GM10847 (cell line): ENCODE data around the gene CNGB1.

Source experiments
- POLR2A ChIP-seq: IDR thresholded peaks from 2 replicates; pipeline ENCODE4 v1.6.1; 2011; ENCODE audit not compliant: insufficient read length; ENCODE audit errors: extremely low read depth

The CNGB1 gene

DNA sequence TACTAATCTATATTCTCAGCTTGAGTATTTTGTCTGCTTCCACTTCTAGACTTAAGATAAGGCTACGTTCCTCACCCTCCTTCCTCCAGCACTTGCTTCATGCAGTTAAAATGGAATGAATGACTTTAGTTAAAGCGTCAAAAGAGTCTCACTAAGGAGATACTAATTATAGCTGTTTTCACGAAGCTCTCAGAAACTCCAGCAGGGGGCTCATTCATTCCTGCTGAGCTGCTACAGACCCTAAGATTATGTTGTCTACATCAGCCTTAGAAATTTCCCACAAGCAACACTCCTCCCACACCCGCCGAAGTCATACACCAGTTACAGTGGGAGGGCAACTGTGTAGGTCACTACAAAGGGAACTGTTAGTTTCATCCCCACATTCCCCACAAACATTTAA, 111.6 kb downstream of the CNGB1 start:
- no peak for TF ChIP-seq POLR2A

DNA sequence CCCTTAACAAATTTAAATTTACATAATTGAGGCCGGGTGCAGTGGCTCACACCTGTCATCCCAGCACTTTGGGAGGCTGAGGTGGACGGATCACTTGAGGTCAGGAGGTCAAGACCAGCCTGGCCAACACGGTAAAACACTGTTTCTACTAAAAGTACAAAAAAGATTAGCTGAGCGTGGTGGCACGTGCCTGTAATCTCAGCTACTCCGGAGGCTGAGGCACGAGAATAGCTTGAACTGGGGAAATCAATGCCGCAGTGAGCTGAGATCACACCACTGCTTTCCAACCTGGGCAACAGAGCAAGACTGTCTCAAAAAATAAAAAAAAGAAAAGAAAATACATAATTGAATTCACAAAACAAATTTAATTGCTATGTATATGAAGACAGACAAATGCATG, 112.3 kb downstream of the CNGB1 start:
- TF ChIP-seq POLR2A = no peak

DNA sequence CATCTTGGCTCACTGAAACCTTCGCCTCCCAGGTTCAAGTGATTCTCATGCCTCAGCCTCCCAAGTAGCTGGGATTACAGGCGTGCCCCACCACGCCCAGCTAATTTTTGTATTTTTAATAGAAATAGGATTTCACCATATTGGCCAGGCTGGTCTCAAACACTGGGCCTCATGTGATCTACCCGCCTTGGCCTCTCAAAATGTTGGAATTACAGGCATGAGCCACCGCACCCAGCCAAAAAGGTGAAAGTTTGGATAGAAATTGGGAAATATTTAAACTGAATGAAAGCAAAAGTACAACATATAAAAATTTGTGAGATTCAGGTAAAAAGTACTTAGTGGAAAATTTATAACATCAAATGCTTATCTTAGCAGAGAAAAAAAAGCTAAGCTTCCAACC, 115.7 kb downstream of the CNGB1 start:
- TF ChIP-seq POLR2A = no peak

DNA sequence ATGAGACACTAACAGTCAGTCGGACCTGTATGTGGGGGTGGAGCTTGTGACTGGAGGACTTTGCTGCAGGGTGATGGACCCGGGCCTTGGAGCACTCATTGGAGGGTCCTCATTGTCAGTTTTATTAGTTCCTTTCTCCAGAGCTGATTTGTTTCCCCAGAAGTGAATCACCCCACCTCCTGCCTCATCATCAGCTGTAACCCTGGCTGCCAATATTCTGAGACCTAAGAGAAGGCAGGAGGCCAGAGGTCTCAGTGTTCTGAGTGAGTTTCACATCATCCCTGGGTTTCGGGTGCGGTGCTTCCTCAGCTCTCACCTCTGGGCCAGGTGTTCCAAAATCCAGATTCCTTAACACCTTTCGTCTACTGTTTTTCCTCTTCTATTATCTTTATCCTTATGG, 118.7 kb downstream of the CNGB1 start:
- TF ChIP-seq POLR2A = no peak

DNA sequence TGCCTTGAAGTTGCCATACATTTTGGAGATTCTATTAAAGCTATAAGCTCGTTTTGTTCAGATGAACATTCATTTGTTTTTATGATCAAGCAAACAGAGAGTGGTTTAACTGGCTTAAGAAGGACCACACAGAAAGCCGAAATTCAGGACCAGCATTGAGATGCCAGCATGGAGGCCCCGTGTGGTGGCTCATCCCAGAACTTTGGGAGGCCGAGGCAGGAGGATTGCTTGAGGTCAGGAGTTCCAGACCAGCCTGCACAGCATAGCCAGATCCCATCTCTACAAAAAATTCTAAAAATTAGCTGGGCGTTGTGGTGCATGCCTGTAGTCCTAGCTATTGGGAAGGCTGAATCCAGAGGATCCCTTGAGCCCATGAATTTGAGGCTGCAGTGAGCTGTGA, 122.7 kb downstream of the CNGB1 start:
- TF ChIP-seq POLR2A = no peak

DNA sequence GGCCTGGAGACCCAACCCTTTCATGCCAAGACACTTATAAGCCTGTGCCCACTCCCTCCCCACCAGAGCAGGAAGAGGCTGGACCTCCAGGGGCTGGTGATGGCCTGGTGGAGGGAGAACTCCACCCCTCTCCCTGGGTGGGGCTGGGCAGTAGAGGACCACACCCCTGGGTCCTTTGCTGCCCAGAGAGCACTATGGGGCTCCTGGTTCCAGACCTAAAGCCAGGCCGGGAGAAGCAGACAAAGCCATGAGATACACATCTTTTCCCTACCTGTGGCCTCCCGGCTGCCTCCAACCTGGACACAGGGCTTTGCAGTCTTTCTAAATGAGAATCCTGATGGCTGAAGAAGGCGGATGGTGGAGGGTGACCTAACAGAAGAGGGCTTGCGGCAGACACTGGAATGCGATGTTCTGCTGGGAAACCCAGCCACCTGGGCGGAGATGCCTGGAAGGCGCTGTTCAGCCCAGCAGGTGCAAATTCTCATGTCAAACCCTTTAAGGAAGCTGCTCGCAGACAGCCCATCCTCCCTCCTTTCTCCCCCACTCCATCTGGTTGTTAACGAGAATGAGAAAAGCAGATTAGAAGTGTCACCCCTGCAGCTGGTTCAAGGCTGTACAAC, 124.7 kb downstream of the CNGB1 start:
- TF ChIP-seq POLR2A = no peak

DNA sequence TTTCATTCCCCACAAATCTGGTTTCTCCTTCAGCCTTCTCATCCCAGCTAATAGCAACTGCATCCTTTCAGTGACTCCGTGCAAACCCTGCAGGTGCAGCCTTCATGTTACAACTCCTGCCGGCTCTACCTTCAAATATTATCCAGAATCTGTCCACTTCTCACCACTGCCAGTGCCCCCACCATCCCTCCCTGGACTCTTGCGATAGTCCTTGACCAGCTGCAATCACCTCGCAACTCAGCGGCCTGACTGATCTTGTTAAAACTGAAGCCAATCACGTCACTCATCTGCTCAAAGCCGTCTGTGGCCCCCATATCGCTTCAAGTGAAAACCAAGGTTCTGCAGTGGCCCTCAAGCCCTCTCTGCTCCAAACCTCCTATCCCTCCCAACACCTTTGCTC, 125.8 kb downstream of the CNGB1 start:
- no peak for TF ChIP-seq POLR2A

DNA sequence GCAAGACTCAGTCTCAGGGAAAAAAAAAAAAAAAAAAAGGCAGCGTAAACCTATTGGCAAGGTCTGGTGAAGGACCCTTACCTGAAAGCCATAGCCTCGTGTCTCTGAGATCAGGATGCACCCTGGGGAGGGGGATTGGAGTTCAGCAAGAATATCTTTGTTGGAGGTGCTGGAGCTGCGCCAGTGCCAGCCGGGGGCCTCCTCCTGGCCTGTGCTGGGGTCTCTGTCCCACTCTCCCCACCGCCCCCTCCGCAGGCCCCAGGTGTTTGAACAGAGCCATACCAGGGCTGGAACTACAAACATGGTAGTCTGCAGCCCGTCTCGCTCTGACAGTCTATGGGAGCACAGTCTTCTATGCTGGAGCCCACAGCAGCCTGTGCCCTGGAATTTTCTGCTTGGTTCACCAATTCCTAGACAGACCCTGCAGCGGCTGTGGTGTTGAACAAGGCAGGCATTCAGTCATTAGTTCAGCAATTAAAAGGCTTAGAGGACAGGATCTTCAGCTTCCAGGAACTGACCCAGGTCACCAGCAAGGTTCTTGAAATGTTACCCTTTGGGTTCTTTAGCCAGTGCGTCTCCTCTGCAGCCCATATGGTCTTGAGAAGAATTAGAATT, 126.4 kb downstream of the CNGB1 start:
- TF ChIP-seq POLR2A = no peak

DNA sequence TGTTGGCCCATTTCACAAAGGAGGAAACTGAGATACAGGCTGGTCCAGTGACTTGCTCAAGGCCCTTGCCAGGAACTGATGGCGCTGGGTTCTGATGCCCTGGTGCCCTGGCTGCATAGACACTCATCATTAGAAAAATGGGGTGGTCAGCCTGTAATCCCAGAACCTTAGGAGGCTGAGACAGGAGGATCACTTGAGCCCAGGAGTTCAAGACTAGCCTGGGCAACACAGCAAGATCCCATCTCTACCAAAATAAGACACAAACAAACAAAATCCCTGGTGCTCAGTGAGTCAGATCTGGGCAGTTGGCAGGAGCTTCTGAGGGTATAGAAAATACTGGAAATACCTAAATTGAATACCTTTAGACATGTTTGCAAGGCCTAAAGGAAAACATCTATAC, 127.5 kb downstream of the CNGB1 start:
- TF ChIP-seq POLR2A = no peak

DNA sequence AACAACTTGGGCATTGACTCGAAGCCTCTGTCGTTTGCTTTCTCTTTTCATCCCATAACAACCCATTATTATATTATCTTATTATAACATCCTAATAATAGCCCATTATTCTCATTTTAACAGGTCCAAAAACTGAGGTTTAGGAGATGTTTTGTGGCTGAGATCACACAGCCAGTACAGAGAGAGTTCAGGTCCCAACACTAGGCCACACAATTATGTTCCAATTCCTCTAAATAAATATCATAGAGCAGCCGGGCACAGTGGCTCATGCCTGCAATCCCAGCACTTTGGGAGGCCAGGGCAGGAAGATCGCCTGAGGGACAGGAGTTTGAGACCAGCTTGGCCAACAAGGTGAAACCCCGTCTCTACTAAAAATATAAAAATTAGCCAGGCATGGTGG, 128.3 kb downstream of the CNGB1 start:
- no peak for TF ChIP-seq POLR2A

DNA sequence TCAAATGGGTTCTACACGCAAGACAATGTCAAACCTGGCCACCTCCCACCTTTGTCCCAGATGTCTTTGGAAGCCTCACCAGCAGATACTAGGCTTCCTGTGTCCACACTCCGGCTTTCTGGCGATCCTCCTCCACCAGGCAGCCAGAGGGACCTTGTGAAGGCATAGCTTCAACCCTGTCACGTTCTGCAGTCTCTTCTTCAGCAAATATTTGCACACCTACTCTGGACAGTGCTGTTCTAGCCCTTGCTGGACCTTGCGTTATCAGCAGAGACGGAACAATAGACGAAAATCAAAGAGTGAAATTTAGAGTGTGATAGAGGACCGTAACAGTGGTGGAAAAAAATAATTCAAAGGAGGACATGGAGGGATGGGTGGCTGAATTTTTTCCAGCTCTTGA, 130.1 kb downstream of the CNGB1 start:
- no peak for TF ChIP-seq POLR2A

DNA sequence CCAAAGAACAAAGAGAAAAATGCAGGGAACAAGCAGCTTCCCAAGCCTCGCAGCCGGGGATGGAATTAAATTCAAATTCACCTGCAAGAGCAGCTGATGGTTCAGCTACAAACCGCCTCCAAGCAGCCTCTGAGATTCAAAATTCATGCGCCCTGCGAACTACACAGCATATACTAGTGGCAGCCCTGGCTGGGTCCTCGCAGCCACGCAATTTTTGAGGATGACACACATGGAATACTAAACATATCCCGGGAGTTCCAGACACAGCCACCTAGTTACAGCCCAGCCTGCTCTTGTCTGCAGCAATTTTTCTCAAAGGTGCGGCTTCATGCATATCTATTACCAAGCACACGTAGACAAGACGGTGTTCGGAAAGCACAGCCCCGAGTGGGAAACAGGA, 132.8 kb downstream of the CNGB1 start:
- TF ChIP-seq POLR2A = no peak

DNA sequence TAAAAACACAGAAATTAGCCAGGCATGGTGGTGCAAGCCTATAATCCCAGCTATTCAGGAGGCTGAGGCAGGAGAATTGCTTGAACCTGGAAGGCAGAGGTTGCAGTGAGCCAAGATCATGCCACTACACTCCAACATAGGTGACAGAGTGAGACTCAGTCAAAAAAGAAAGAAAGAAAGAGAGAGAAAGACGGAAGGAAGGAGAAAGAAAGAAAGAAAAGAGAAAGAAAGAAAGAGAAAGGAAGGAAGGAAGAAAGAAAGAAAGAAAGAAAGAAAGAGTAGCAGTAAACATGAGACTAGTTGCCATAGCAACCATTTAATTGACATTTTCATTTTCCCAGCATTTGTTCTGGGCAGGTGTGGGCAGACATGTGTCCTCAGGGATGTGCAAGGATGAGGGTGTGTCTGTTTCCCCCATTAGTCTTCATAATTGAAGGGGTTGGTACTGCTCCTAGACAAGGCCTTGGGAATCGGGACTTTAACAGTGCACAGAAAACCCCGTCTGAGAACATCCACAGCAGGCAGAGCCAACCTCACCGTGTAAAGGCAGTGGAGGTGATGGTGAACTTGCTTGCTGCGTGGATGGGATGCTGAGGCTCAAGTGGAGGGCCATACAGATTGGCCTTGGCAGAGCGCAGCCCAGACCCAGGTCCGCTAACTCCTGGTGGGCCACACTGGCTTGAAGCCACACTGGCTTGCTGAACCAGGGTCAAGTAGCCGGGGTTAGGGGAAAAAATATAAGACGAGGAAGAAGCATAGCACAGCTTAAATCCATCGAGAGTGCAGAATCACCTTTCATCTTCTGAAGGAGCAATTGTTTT, 133.4 kb downstream of the CNGB1 start:
- no peak for TF ChIP-seq POLR2A

DNA sequence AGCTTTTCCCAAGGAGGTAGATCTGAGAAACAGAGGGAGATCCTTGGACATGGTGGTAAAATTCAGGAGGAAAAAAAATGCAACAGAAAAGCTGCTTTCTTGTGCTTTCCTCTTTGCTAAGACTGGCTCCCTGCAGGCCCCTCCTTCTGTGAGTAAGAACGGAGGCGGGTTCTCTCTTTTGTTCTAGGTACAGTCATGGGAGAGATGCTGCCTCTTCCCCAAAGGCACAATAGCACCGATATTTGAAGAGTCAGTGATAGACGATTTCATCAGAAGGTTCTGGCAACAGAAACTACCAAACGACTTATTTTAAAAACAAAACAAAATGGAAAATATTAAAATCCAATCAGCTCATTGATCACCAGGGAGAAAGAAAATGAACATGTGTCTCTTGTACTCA, 136.0 kb downstream of the CNGB1 start:
- TF ChIP-seq POLR2A = no peak
